Neuronal stem cell (in vitro differentiated cells): ENCODE measurements around the gene PEDS1.
"Not testable (repeated sequence)": the region's sequence is repeated elsewhere in the genome, so short reads cannot be mapped to it uniquely, and the experiment has no call there.

Experiments used
- DNase-seq: peaks from one replicate; pipeline ENCODE4 v3.0.0-alpha.2; 2013; ENCODE audit warnings: low spot score
- H2AFZ ChIP-seq: one replicate; pipeline ENCODE4 v1.6.1; 2013; ENCODE audit warnings: mild to moderate bottlenecking, low read length, inconsistent platforms
- H2AK5ac ChIP-seq: 2 replicates; pipeline ENCODE4 v1.6.1; 2013; ENCODE audit warnings: low read depth, mild to moderate bottlenecking, inconsistent platforms, low read length, moderate library complexity, mixed read lengths
- H2BK120ac ChIP-seq: 2 replicates; pipeline ENCODE4 v1.6.1; 2013; ENCODE audit warnings: low read depth, mild to moderate bottlenecking, inconsistent platforms, low read length, moderate library complexity, mixed read lengths
- H2BK12ac ChIP-seq: one replicate; pipeline ENCODE4 v1.6.1; 2013; ENCODE audit warnings: low read length, inconsistent platforms
- H2BK15ac ChIP-seq: 2 replicates; pipeline ENCODE4 v1.6.1; 2013; ENCODE audit warnings: mild to moderate bottlenecking, low read length, inconsistent platforms, mixed read lengths
- H2BK5ac ChIP-seq: one replicate; pipeline ENCODE4 v1.6.1; 2013; ENCODE audit warnings: inconsistent platforms, mild to moderate bottlenecking, low read length, moderate library complexity
- H3K14ac ChIP-seq: one replicate; pipeline ENCODE4 v1.6.1; 2013; ENCODE audit warnings: low read length, inconsistent platforms
- H3K18ac ChIP-seq: 2 replicates; pipeline ENCODE4 v1.6.1; 2013; ENCODE audit warnings: low read length, inconsistent platforms
- H3K23ac ChIP-seq: 2 replicates; pipeline ENCODE4 v1.6.1; 2013; ENCODE audit warnings: low read depth, mild to moderate bottlenecking, mixed read lengths, low read length, inconsistent platforms; ENCODE audit not compliant: poor library complexity
- H3K27ac ChIP-seq: replicated peaks from 3 replicates; pipeline ENCODE4 v1.5.1; 2013; ENCODE audit warnings: low read length, inconsistent platforms
- H3K27me3 ChIP-seq, 3 experiments: 2 replicates each; pipeline ENCODE4 v1.6.1; 2013; ENCODE audit warnings: low read length in 3 of 3, mild to moderate bottlenecking in 2 of 3, inconsistent platforms in 1 of 3, low read depth in 1 of 3, mixed read lengths in 1 of 3, moderate library complexity in 1 of 3; ENCODE audit not compliant: control insufficient read depth in 3 of 3, insufficient read depth in 3 of 3
- H3K36me3 ChIP-seq, 2 donors: replicated peaks in 1 of 2; 2 replicates each; pipeline ENCODE4 v1.6.1; 2013; ENCODE audit warnings: low read length in 2 of 2; ENCODE audit not compliant: control insufficient read depth in 2 of 2, insufficient read depth in 2 of 2
- H3K4ac ChIP-seq: 2 replicates; pipeline ENCODE4 v1.6.1; 2013; ENCODE audit warnings: inconsistent platforms, mild to moderate bottlenecking, low read length, moderate library complexity
- H3K4me1 ChIP-seq, 2 donors: 1 replicate in 1 of 2; 2 replicates in 1 of 2; pipeline ENCODE4 v1.6.1; 2013; ENCODE audit warnings: low read length in 2 of 2, low read depth in 1 of 2; ENCODE audit not compliant: control insufficient read depth in 2 of 2, insufficient read depth in 1 of 2
- H3K4me2 ChIP-seq: one replicate; pipeline ENCODE4 v1.6.1; 2013; ENCODE audit warnings: mild to moderate bottlenecking, low read length, inconsistent platforms; ENCODE audit not compliant: insufficient read depth, poor library complexity, severe bottlenecking
- H3K4me3 ChIP-seq, 2 donors: 2 replicates each; pipeline ENCODE4 v1.5.1; 2013; ENCODE audit warnings: low read length in 2 of 2, mild to moderate bottlenecking in 2 of 2, inconsistent platforms in 1 of 2, moderate library complexity in 1 of 2
- H3K79me1 ChIP-seq: one replicate; pipeline ENCODE4 v1.6.1; 2013; ENCODE audit warnings: low read depth, mild to moderate bottlenecking, inconsistent platforms, low read length, moderate library complexity
- H3K9ac ChIP-seq: one replicate; pipeline ENCODE4 v1.6.1; 2013; ENCODE audit warnings: mild to moderate bottlenecking, low read depth, low read length, inconsistent platforms; ENCODE audit not compliant: poor library complexity
- H3K9me3 ChIP-seq, 2 donors: replicated peaks in 1 of 2; 2 replicates each; pipeline versions ENCODE3 to v1.6.1; 2013; ENCODE audit warnings: low read length in 2 of 2, mild to moderate bottlenecking in 2 of 2, inconsistent platforms in 1 of 2, low read depth in 1 of 2, mixed read lengths in 1 of 2, moderate library complexity in 1 of 2; ENCODE audit not compliant: control insufficient read depth in 2 of 2, insufficient read depth in 1 of 2
- H4K8ac ChIP-seq: one replicate; pipeline ENCODE4 v1.6.1; 2013; ENCODE audit warnings: low read depth, mild to moderate bottlenecking, inconsistent platforms, low read length, moderate library complexity
- H4K91ac ChIP-seq: one replicate; pipeline ENCODE4 v1.6.1; 2013; ENCODE audit warnings: low read length, low read depth, mild to moderate bottlenecking, inconsistent platforms; ENCODE audit not compliant: poor library complexity
- WGBS, 2 donors: extraction: QIAGEN DNeasy Blood & Tissue Kit; methylation state at CpG; one replicate each; pipeline ENCODE4 v1.1.7; 2013; ENCODE audit warnings: missing lambda C conversion rate in 2 of 2, mixed read lengths in 1 of 2; ENCODE audit not compliant: insufficient read length in 2 of 2, insufficient replicate concordance in 1 of 2; ENCODE audit errors: extremely low coverage in 2 of 2; 5-methylcytosine and 5-hydroxymethylcytosine counted together

PEDS1 gene

DNA sequence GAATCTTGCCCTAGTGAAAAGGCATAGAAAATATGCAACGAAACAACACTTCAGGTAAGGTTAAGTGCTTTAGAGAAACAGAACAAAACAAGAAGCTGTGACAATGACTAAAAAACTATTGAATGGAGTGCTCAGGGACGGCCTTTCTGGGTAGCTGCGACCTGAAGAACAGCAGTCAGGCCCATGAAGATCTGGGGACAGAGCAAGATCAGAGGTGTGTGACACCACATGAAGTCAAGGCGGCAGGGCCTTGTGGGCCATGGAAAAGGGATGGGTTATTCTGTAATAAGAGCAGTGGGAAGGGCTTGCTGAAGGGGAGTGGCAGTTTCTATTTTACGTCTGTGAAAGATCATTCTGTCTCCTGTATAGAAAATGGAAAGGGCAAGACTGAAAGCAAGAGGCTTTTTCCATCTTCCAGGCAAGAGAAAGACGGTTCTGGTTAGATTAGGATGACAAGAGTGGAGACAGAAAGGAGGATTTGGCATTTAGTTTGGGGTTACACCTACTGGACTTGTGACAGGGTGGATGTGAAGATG, 45.7 kb downstream of the PEDS1 start:
- Histone ChIP-seq H4K91ac (no peak overlapping the region), H3K4me2 (no peak overlapping the region), H3K27me3 (no peaks in the 10 kb centered on the region), H3K4ac (no peak overlapping the region), H3K36me3 (peaks cover 0 to 45% of the 10 kb centered on the region in 2 donors), H3K14ac (no peak overlapping the region), H3K18ac (no peak overlapping the region), H3K79me1 (peaks cover 4% of the 10 kb centered on the region), H3K9me3 (no peaks in the 10 kb centered on the region), H3K9ac (no peak overlapping the region), H3K4me1 (peaks cover 5 to 24% of the 10 kb centered on the region in 2 donors), H3K27ac (no peak overlapping the region), H2AFZ (no peak overlapping the region), H2BK5ac (no peak overlapping the region), H3K4me3 (no peak overlapping the region), H2BK12ac (no peak overlapping the region), H4K8ac (no peak overlapping the region), H2BK120ac (no peak overlapping the region), H3K23ac (no peak overlapping the region), H2BK15ac (no peak overlapping the region), H2AK5ac (no peak overlapping the region)
- DNase-seq: no peak
- no CpG with 5 or more reads among the region's 6 CpGs for WGBS, 2 donors

DNA sequence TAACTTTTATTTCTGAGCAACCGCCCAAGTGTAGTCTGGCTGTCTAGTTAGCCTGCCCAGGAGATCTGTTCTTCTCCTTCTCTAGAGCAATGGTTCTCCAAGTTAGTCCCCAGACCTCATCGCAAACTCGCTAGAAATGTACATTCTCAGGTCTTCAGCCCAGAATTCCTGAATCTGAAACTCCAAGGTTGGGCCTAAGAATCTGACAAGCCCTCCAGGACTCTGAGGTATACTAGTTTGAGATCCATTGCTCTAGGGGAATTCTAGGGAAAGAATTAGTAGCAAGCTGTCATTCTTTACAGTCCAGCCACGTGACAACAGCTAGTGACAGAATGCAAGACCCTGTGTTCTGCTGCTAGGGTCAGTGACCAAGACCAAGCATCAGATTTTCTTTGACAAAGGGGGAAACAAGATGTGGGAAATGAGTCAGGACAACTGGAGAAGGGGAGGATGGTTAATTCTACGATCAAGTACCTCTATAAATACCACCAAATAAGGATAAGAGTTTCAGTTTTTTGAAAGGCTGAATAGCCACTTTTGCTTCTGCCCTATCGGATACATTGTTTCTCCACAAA, 46.4 kb downstream of the PEDS1 start:
- Histone ChIP-seq H2AFZ (no peak overlapping the region), H4K8ac (no peak overlapping the region), H3K9me3 (no peaks in the 10 kb centered on the region), H3K23ac (no peak overlapping the region), H2BK5ac (no peak overlapping the region), H4K91ac (no peak overlapping the region), H3K27ac (no peak overlapping the region), H2BK120ac (no peak overlapping the region), H3K27me3 (no peaks in the 10 kb centered on the region), H3K4me3 (no peak overlapping the region), H3K4me1 (peaks cover 5 to 24% of the 10 kb centered on the region in 2 donors), H3K18ac (no peak overlapping the region), H2AK5ac (no peak overlapping the region), H2BK15ac (no peak overlapping the region), H2BK12ac (no peak overlapping the region), H3K9ac (no peak overlapping the region), H3K79me1 (peaks cover 6% of the 10 kb centered on the region), H3K14ac (no peak overlapping the region), H3K4me2 (no peak overlapping the region), H3K4ac (no peak overlapping the region), H3K36me3 (peaks cover 0 to 51% of the 10 kb centered on the region in 2 donors)
- no peak for DNase-seq
- WGBS, 2 donors: no CpG with 5 or more reads among the region's 6 CpGs

DNA sequence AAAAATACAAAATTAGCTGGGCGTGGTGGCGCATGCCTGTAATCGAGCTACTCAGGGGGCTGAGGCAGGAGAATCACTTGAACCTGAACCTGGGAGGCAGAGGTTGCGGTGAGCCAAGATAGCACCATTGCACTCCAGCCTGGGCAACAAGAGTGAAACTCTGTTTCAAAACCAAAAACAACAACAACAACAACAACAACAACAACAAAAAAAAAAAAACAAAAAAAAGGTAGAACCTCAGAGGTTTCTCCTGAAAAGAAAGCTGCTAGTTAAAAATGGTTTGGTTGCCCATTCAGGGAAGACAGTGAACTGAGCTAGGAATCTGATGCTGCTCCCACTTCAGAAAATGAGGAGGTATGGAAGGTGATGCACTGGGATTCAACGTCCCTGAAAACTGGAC, 46.9 kb downstream of the PEDS1 start:
- peaks cover 2 to 21% of the 10 kb centered on the region in 2 donors for H3K4me1 ChIP-seq
- H3K14ac ChIP-seq, H2BK5ac ChIP-seq, H2AFZ ChIP-seq, H2BK120ac ChIP-seq, H3K27ac ChIP-seq, H3K23ac ChIP-seq, H3K18ac ChIP-seq, H3K9me3 ChIP-seq, H3K4ac ChIP-seq, H3K9ac ChIP-seq, H4K8ac ChIP-seq, H2BK12ac ChIP-seq, H3K4me2 ChIP-seq, H2AK5ac ChIP-seq, H3K4me3 ChIP-seq, H3K79me1 ChIP-seq, DNase-seq, H3K27me3 ChIP-seq, H2BK15ac ChIP-seq, H4K91ac ChIP-seq: not testable (repeated sequence)
- no CpG with 5 or more reads among the region's 5 CpGs for WGBS, 2 donors
- H3K36me3 ChIP-seq: peaks cover 0 to 56% of the 10 kb centered on the region in 2 donors
